ENCODE results near the gene PNMA6E.

The PNMA6E gene

GRCh38 chrX:153433161-153433680 lies 32.1 kb upstream of the PNMA6E start:
- Histone ChIP-seq H2AK5ac (ENCODE audit: low read length) (no peak overlapping the region), H3K4me1 (ENCODE audit: control insufficient read depth, low read depth, low read length) (no peaks in the 10 kb centered on the region), H4K8ac (ENCODE audit: low read depth, low read length) (no peak overlapping the region), H3K23ac (ENCODE audit: low read length) (no peak overlapping the region), H2BK120ac (ENCODE audit: low read depth, low read length) (no peak overlapping the region), H3K56ac (ENCODE audit: low read length) (no peak overlapping the region), H3K9ac (ENCODE audit: low read length) (no peak overlapping the region), H3K18ac (ENCODE audit: low read length) (no peak overlapping the region), H3K4me3 (ENCODE audit: low read length) (no peak overlapping the region), H3K27ac (ENCODE audit: low read depth, low read length) (no peak overlapping the region), H3K36me3 (ENCODE audit: control insufficient read depth, insufficient read depth, low read length) (no peaks in the 10 kb centered on the region), H2BK5ac (ENCODE audit: low read length) (no peak overlapping the region), H3K4me2 (ENCODE audit: low read length) (no peak overlapping the region), H2BK15ac (replicated peaks; ENCODE audit: low read depth) (no peak overlapping the region), H3K79me1 (ENCODE audit: low read length) (no peaks in the 10 kb centered on the region), H3K27me3 (ENCODE audit: insufficient read depth, low read length, poor library complexity) (no peaks in the 10 kb centered on the region), H4K5ac (ENCODE audit: low read length) (no peak overlapping the region), H3K4ac (ENCODE audit: low read depth, low read length) (no peak overlapping the region), H3K79me2 (ENCODE audit: control insufficient read depth, insufficient read depth, low read length) (no peaks in the 10 kb centered on the region)
- no peak for DNase-seq
- WGBS (ENCODE audit: extremely low coverage, insufficient coverage, low lambda C conversion rate) = no CpG with 5 or more reads among the region's 12 CpGs

GRCh38 chrX:153430796-153431195 lies 29.6 kb upstream of the PNMA6E start:
- H2AK5ac ChIP-seq (ENCODE audit: low read length) = no peak overlapping the region
- H3K56ac ChIP-seq (ENCODE audit: low read length) = no peak overlapping the region
- H3K4me1 ChIP-seq (ENCODE audit: control insufficient read depth, low read depth, low read length) = no peaks in the 10 kb centered on the region
- H4K8ac ChIP-seq (ENCODE audit: low read depth, low read length) = no peak overlapping the region
- no peaks in the 10 kb centered on the region for H3K79me2 ChIP-seq (ENCODE audit: control insufficient read depth, insufficient read depth, low read length)
- WGBS (ENCODE audit: extremely low coverage, insufficient coverage, low lambda C conversion rate) = no CpG with 5 or more reads among the region's 6 CpGs
- H3K79me1 ChIP-seq (ENCODE audit: low read length) = no peaks in the 10 kb centered on the region
- H3K9ac ChIP-seq (ENCODE audit: low read length) = no peak overlapping the region
- no peak overlapping the region for H3K4me2 ChIP-seq (ENCODE audit: low read length)
- no peak overlapping the region for H2BK15ac ChIP-seq (replicated peaks; ENCODE audit: low read depth)
- no peak overlapping the region for H3K4ac ChIP-seq (ENCODE audit: low read depth, low read length)
- H3K4me3 ChIP-seq (ENCODE audit: low read length) = no peak overlapping the region
- H3K27ac ChIP-seq (ENCODE audit: low read depth, low read length) = no peak overlapping the region
- H3K36me3 ChIP-seq (ENCODE audit: control insufficient read depth, insufficient read depth, low read length) = no peaks in the 10 kb centered on the region
- no peak overlapping the region for H3K23ac ChIP-seq (ENCODE audit: low read length)
- H2BK120ac ChIP-seq (ENCODE audit: low read depth, low read length) = no peak overlapping the region
- no peak overlapping the region for H3K18ac ChIP-seq (ENCODE audit: low read length)
- H4K5ac ChIP-seq (ENCODE audit: low read length) = no peak overlapping the region
- no peaks in the 10 kb centered on the region for H3K27me3 ChIP-seq (ENCODE audit: insufficient read depth, low read length, poor library complexity)
- no peak for DNase-seq
- no peak overlapping the region for H2BK5ac ChIP-seq (ENCODE audit: low read length)

GRCh38 chrX:153426204-153426603 lies 25.1 kb upstream of the PNMA6E start:
- no peaks in the 10 kb centered on the region for H3K79me2 ChIP-seq (ENCODE audit: control insufficient read depth, insufficient read depth, low read length)
- no peaks in the 10 kb centered on the region for H3K4me1 ChIP-seq (ENCODE audit: control insufficient read depth, low read depth, low read length)
- H4K8ac ChIP-seq (ENCODE audit: low read depth, low read length) = no peak overlapping the region
- no peak for DNase-seq
- H2BK15ac ChIP-seq (replicated peaks; ENCODE audit: low read depth) = no peak overlapping the region
- no peak overlapping the region for H3K23ac ChIP-seq (ENCODE audit: low read length)
- H2BK120ac ChIP-seq (ENCODE audit: low read depth, low read length) = no peak overlapping the region
- no peak overlapping the region for H3K56ac ChIP-seq (ENCODE audit: low read length)
- H2BK5ac ChIP-seq (ENCODE audit: low read length) = no peak overlapping the region
- H3K4me2 ChIP-seq (ENCODE audit: low read length) = no peak overlapping the region
- H3K9ac ChIP-seq (ENCODE audit: low read length) = no peak overlapping the region
- H4K5ac ChIP-seq (ENCODE audit: low read length) = no peak overlapping the region
- H3K4ac ChIP-seq (ENCODE audit: low read depth, low read length) = no peak overlapping the region
- H3K27me3 ChIP-seq (ENCODE audit: insufficient read depth, low read length, poor library complexity) = no peaks in the 10 kb centered on the region
- no peak overlapping the region for H3K4me3 ChIP-seq (ENCODE audit: low read length)
- WGBS (ENCODE audit: extremely low coverage, insufficient coverage, low lambda C conversion rate) = no CpG with 5 or more reads among the region's 3 CpGs
- H3K18ac ChIP-seq (ENCODE audit: low read length) = no peak overlapping the region
- no peaks in the 10 kb centered on the region for H3K79me1 ChIP-seq (ENCODE audit: low read length)
- H3K36me3 ChIP-seq (ENCODE audit: control insufficient read depth, insufficient read depth, low read length) = no peaks in the 10 kb centered on the region
- H2AK5ac ChIP-seq (ENCODE audit: low read length) = no peak overlapping the region
- H3K27ac ChIP-seq (ENCODE audit: low read depth, low read length) = no peak overlapping the region

- Histone ChIP-seq H3K79me2 (ENCODE audit: control insufficient read depth, insufficient read depth, low read length) (no peaks in the 10 kb centered on the region), H3K27me3 (ENCODE audit: insufficient read depth, low read length, poor library complexity) (no peaks in the 10 kb centered on the region)
- DNase-seq = no peak
Observed at GRCh38 chrX:153423652-153424051, 22.5 kb upstream of the PNMA6E start.

GRCh38 chrX:153421856-153422255 lies 20.7 kb upstream of the PNMA6E start:
- no peak for DNase-seq
- Histone ChIP-seq H3K27ac (ENCODE audit: low read depth, low read length) (no peak overlapping the region), H3K4me3 (ENCODE audit: low read length) (no peak overlapping the region), H4K5ac (ENCODE audit: low read length) (no peak overlapping the region), H3K4me2 (ENCODE audit: low read length) (no peak overlapping the region), H2BK5ac (ENCODE audit: low read length) (no peak overlapping the region), H3K9ac (ENCODE audit: low read length) (no peak overlapping the region), H3K79me1 (ENCODE audit: low read length) (no peaks in the 10 kb centered on the region), H3K4ac (ENCODE audit: low read depth, low read length) (no peak overlapping the region), H2BK120ac (ENCODE audit: low read depth, low read length) (no peak overlapping the region), H3K36me3 (ENCODE audit: control insufficient read depth, insufficient read depth, low read length) (no peaks in the 10 kb centered on the region), H3K18ac (ENCODE audit: low read length) (no peak overlapping the region), H3K56ac (ENCODE audit: low read length) (no peak overlapping the region), H2AK5ac (ENCODE audit: low read length) (no peak overlapping the region), H3K23ac (ENCODE audit: low read length) (no peak overlapping the region), H4K8ac (ENCODE audit: low read depth, low read length) (no peak overlapping the region), H3K79me2 (ENCODE audit: control insufficient read depth, insufficient read depth, low read length) (no peaks in the 10 kb centered on the region), H2BK15ac (replicated peaks; ENCODE audit: low read depth) (no peak overlapping the region), H3K27me3 (ENCODE audit: insufficient read depth, low read length, poor library complexity) (no peaks in the 10 kb centered on the region), H3K4me1 (ENCODE audit: control insufficient read depth, low read depth, low read length) (no peaks in the 10 kb centered on the region)
- WGBS (ENCODE audit: extremely low coverage, insufficient coverage, low lambda C conversion rate) = no CpG with 5 or more reads among the region's 18 CpGs

More at GRCh38 chrX:153423652-153424051, 22.5 kb upstream of the PNMA6E start:
- H2BK120ac ChIP-seq (ENCODE audit: low read depth, low read length) = no peak overlapping the region
- H3K79me1 ChIP-seq (ENCODE audit: low read length) = no peaks in the 10 kb centered on the region
- no peak overlapping the region for H3K23ac ChIP-seq (ENCODE audit: low read length)
- no peak overlapping the region for H4K8ac ChIP-seq (ENCODE audit: low read depth, low read length)
- H2BK5ac ChIP-seq (ENCODE audit: low read length) = no peak overlapping the region
- H3K4ac ChIP-seq (ENCODE audit: low read depth, low read length) = no peak overlapping the region
- H2AK5ac ChIP-seq (ENCODE audit: low read length) = no peak overlapping the region
- H3K27ac ChIP-seq (ENCODE audit: low read depth, low read length) = no peak overlapping the region
- H3K36me3 ChIP-seq (ENCODE audit: control insufficient read depth, insufficient read depth, low read length) = no peaks in the 10 kb centered on the region
- H4K5ac ChIP-seq (ENCODE audit: low read length) = no peak overlapping the region
- no peak overlapping the region for H3K18ac ChIP-seq (ENCODE audit: low read length)
- H3K4me2 ChIP-seq (ENCODE audit: low read length) = no peak overlapping the region
- H3K9ac ChIP-seq (ENCODE audit: low read length) = no peak overlapping the region
- no peak overlapping the region for H2BK15ac ChIP-seq (replicated peaks; ENCODE audit: low read depth)
- no CpG with 5 or more reads among the region's 8 CpGs for WGBS (ENCODE audit: extremely low coverage, insufficient coverage, low lambda C conversion rate)
- no peak overlapping the region for H3K4me3 ChIP-seq (ENCODE audit: low read length)
- H3K4me1 ChIP-seq (ENCODE audit: control insufficient read depth, low read depth, low read length) = no peaks in the 10 kb centered on the region
- H3K56ac ChIP-seq (ENCODE audit: low read length) = no peak overlapping the region

- H3K79me1 ChIP-seq (ENCODE audit: low read length) = no peaks in the 10 kb centered on the region
Observed at GRCh38 chrX:153420851-153421599, 19.9 kb upstream of the PNMA6E start.

More at GRCh38 chrX:153420851-153421599, 19.9 kb upstream of the PNMA6E start:
- no peak for DNase-seq
- Histone ChIP-seq H3K79me2 (ENCODE audit: control insufficient read depth, insufficient read depth, low read length) (no peaks in the 10 kb centered on the region), H4K5ac (ENCODE audit: low read length) (no peak overlapping the region), H2AK5ac (ENCODE audit: low read length) (no peak overlapping the region), H3K4ac (ENCODE audit: low read depth, low read length) (no peak overlapping the region), H3K9ac (ENCODE audit: low read length) (no peak overlapping the region), H4K8ac (ENCODE audit: low read depth, low read length) (no peak overlapping the region), H3K36me3 (ENCODE audit: control insufficient read depth, insufficient read depth, low read length) (no peaks in the 10 kb centered on the region), H3K27ac (ENCODE audit: low read depth, low read length) (no peak overlapping the region), H3K4me3 (ENCODE audit: low read length) (no peak overlapping the region), H3K23ac (ENCODE audit: low read length) (no peak overlapping the region), H3K27me3 (ENCODE audit: insufficient read depth, low read length, poor library complexity) (no peaks in the 10 kb centered on the region), H2BK120ac (ENCODE audit: low read depth, low read length) (no peak overlapping the region), H3K18ac (ENCODE audit: low read length) (no peak overlapping the region), H2BK15ac (replicated peaks; ENCODE audit: low read depth) (no peak overlapping the region), H2BK5ac (ENCODE audit: low read length) (no peak overlapping the region), H3K4me2 (ENCODE audit: low read length) (no peak overlapping the region), H3K4me1 (ENCODE audit: control insufficient read depth, low read depth, low read length) (no peaks in the 10 kb centered on the region), H3K56ac (ENCODE audit: low read length) (no peak overlapping the region)
- no CpG with 5 or more reads among the region's 91 CpGs for WGBS (ENCODE audit: extremely low coverage, insufficient coverage, low lambda C conversion rate)
